Measurements from ENCODE around the gene TRAF4.

TRAF4 gene

DNA sequence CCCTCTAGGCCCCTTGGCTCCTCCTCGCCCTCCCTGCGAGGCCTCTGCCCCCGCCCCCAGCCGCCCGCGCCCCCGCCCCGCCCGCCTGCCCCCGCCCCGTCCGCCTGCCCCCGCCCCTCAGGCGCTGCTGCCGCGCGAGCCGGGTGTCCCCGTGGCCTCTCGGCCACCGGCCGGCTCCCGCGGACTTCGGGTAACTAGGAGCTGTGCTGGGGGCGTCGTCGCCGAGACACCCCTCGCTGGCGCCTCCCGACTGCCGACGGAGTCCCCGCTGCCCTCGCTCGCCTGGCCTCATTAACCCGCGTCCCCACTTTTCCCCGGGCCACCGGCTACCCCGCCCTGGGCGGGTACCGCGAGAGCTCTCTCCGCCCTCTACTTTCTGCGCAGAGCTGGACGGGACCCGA lies 17.6 kb upstream of the TRAF4 start, which contains the start of gene TLCD1:
TSS of gene TLCD1 (minus strand) at position 8 of the 401 bp plus-strand sequence. CDS start 136 bp downstream, outside the sequence.
- TF ChIP-seq, protein P1, sequence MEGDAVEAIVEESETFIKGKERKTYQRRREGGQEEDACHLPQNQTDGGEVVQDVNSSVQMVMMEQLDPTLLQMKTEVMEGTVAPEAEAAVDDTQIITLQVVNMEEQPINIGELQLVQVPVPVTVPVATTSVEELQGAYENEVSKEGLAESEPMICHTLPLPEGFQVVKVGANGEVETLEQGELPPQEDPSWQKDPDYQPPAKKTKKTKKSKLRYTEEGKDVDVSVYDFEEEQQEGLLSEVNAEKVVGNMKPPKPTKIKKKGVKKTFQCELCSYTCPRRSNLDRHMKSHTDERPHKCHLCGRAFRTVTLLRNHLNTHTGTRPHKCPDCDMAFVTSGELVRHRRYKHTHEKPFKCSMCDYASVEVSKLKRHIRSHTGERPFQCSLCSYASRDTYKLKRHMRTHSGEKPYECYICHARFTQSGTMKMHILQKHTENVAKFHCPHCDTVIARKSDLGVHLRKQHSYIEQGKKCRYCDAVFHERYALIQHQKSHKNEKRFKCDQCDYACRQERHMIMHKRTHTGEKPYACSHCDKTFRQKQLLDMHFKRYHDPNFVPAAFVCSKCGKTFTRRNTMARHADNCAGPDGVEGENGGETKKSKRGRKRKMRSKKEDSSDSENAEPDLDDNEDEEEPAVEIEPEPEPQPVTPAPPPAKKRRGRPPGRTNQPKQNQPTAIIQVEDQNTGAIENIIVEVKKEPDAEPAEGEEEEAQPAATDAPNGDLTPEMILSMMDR (IDR thresholded peaks at IDR 0.05; ENCODE audit: low read depth, low read length, missing control alignments): no peak
- DNase-seq (ENCODE audit: extremely low read depth, low read depth): no peak
- H3K4me3 ChIP-seq (replicated peaks; ENCODE audit: low read depth, low read length): peak within 1 kb of the TSS; percentile 99

DNA sequence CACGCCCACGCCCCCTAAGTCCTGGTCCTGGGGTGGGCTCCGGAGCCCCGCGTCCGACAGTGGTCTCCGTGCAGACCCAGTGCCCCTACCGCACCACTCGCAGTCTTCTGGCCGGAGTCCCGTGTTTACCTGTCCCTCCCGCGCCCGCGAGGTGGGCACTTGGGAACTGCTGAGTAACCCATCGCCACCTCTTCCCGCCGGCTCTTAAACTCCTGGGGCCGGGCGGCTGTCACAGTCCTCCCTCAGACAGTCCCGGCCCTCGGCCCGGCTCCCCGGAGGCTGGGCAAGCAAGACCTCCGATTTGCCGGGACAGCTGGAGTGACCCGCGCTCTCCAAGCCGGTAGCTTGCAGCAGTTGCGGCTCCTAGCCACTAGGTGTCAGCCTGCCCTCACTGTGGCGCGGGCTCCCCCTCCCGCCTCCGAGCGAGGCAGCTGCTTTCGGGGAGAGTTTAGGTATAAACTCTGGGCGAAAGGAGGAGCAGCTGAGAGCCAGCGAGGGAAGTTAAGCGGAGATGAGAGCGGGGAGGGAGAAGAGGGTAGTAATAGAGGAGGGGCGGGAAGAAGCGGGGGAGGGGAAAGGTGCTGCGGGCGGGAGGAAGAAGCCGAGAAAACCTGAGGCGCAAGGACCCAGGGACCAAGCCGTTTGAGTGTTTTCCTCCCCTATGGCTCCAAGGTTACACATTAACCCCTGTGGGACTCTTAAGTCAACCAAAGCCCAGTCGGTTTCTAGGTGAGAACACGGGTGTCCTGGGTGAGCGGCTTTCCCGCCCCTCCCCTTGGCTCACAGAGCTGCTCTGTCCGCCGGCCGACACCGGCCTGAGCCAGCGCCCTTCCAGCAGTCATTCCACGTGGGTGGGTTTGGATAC lies 17.0 kb upstream of the TRAF4 start:
- peak overlapping the region; percentile 99 for H3K4me3 ChIP-seq (replicated peaks; ENCODE audit: low read depth, low read length)
- TF ChIP-seq, protein P1 (IDR thresholded peaks at IDR 0.05; ENCODE audit: low read depth, low read length, missing control alignments): peak; percentile 98
- peak; percentile 84 for DNase-seq (ENCODE audit: extremely low read depth, low read depth)

DNA sequence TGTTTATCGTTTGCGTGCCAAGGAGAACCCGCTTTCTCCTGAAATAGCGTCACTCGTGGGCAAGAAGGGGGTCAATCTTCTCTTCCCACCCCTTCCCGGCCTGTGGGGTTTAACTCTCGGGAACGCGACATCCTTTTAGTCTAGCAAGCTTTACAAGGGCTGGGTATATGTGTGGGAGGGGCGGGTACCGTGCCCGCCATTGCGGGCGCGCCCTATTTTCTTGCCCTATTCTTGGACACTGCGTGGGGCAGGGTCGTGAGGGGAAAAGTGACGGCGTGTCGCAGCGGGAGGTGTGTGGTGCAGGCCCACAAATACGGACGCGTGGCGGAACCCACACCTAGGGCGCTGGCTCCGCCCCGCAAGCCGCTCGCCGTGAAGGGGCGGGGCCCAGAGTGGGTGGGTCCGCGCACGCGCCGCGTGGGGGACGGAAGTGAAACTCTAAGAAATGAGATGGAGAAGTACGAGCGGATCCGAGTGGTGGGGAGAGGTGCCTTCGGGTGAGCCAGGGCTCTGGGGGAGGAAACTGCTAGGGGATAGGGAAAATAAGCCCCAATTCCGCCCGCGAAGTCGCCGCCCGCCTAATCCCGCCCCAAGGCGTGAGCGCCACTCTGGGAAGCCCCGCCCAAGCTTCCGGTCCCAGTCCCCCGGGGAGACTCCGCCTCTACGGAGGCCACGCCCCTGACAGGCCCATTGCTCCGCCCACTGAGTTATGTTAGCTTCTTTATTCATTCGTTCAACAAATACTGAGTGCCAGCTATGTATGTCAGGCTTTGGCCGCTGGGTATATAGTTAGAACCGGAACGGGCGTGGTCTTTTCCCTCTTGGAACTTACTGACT lies 15.2 kb upstream of the TRAF4 start, which contains the start of gene NEK8:
TSS of gene NEK8 (plus strand) at position 425 of the 837 bp plus-strand sequence. CDS start at position 451, 26 bp downstream.
- TF ChIP-seq, protein P1 (IDR thresholded peaks at IDR 0.05; ENCODE audit: low read depth, low read length, missing control alignments): no peak

DNA sequence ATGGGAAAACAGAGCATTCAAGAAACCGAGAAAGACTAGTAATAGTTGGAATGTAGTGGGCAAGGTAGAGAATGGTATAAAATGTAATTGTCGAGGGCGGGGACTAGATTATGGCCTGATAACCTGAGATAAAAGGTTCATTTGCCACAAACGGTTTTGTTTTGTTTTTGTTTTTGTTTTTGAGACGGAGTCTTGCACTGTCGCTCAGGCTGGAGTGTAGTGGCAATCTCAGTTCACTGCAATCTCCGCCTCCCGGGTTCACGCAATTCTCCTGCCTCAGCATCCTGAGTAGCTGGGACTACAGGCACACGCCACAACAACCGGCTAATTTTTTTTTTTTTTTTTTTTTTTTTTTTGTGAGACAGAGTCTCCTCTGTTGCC lies 13.9 kb upstream of the TRAF4 start:
- H3K4me3 ChIP-seq (replicated peaks; ENCODE audit: low read depth, low read length): no peak overlapping the region
- TF ChIP-seq, protein P1 (IDR thresholded peaks at IDR 0.05; ENCODE audit: low read depth, low read length, missing control alignments): no peak
- no peak for DNase-seq (ENCODE audit: extremely low read depth, low read depth)

More for the DNA sequence above, 15.2 kb upstream of the TRAF4 start, which contains the start of gene NEK8:
- peak; percentile 87 for DNase-seq (ENCODE audit: extremely low read depth, low read depth)
- peak within 1 kb of the TSS; percentile 99 for H3K4me3 ChIP-seq (replicated peaks; ENCODE audit: low read depth, low read length)

DNA sequence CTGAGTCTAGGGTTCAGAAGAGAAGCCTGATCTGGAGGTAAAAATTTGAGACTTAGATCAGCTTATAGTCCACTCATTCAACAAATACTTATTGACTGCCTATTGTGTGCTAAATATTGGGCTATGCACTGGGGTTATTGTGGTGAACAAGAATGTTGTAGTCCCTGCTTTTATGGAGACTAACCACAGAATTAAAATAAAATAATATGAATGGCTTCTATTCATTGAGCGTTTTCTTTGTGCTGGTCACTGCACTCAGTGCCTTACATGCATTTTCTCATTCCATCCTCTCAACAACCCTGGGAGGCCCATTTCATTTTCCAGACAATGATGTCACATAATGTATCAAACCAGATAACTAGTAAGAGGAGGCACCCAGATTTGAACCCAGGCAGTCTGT lies 10.5 kb upstream of the TRAF4 start:
- TF ChIP-seq, protein P1 (IDR thresholded peaks at IDR 0.05; ENCODE audit: low read depth, low read length, missing control alignments): no peak
- no peak overlapping the region for H3K4me3 ChIP-seq (replicated peaks; ENCODE audit: low read depth, low read length)
- DNase-seq (ENCODE audit: extremely low read depth, low read depth): no peak

DNA sequence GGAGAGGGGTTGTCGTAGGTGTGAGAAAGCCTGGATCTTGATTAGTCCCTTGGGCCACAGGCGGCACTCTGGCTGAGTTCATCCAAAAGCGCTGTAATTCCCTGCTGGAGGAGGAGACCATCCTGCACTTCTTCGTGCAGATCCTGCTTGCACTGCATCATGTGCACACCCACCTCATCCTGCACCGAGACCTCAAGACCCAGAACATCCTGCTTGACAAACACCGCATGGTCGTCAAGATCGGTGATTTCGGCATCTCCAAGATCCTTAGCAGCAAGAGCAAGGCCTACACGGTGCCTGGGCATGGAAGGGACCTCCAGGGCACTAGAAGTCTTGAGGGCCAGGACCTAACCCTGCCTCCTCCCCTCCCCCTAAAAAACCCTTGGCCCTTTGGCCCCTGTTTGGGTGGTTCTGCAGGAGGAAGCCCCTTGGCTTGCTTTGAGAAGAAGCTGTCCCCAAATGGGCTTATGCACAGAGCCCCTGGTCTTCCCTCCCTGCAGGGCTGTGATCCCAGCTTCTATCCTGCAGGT lies 9.0 kb upstream of the TRAF4 start:
- no peak overlapping the region for H3K4me3 ChIP-seq (replicated peaks; ENCODE audit: low read depth, low read length)

More for the DNA sequence above, 9.0 kb upstream of the TRAF4 start:
- TF ChIP-seq, protein P1 (IDR thresholded peaks at IDR 0.05; ENCODE audit: low read depth, low read length, missing control alignments): no peak
- no peak for DNase-seq (ENCODE audit: extremely low read depth, low read depth)

Data from HFF-Myc (cell line).